ENCODE results near the gene CERS2.

- TF ChIP-seq CTCF (IDR thresholded peaks at IDR 0.05; ENCODE audit: poor library complexity), result no peak
- no peak for TF ChIP-seq EZH2 (IDR thresholded peaks at IDR 0.05; ENCODE audit: borderline replicate concordance)
These were observed 5.0 kb downstream of the CERS2 start for GRCh38 chr1:150969626-150970025.

Data from hepatocyte (in vitro differentiated cells).